ENCODE data around the gene PIAS2.

Gene PIAS2

DNA sequence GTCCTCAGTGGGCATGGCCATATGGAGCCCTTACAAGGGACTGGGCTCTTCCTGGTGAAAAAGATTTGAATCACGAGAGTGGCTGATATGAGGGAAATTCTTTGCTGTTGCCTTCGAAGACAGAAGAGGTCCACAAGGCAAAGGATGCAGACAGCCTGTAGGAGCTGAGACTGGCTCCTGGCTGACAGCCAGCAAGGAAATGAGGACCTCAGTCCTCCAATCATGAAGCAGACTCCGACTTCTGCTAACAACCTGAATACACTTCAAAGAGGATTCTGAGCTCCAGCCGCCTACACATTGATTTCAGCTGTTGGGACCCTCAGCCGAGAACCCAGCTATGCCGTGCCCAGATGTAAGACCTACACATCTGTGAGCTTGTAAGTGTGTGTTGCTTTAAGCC, 157.4 kb downstream of the PIAS2 start:
- DNase-seq (ENCODE audit: low spot score), result no peak

DNA sequence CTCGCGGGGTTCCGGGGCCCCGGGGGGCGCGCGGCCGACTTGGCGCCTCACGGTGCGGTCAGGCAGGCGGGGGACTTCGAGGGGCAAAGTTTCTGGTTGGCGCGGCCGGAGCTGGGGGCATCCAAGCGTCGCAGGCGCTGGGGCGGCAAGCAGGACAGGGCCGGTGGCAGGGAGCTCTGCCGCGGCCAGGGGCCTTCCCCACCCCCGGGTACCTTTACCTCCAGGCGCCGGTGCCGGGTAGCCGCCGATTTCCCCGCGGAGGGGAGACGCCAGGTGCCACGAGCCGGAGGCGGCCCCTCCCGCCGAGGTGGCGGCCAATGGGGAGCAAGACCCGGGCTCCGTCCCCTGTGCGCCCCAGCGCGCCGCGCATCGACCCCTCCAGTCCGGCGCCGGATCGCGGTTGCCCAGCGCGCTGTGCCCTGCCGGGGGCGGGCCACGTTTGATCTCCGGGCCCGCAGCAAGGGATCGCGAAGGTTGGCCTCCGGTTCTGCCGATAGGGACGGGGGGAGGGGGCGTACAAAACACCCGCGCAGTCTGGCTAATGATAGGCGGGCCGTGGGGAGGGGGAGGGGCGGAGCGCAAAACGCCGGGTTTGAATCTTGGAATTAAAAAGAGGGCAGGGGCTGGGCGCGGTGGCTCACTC, 160.6 kb downstream of the PIAS2 start, which contains the start of gene ST8SIA5:
ST8SIA5 (minus strand) TSS at position 495 of the 643 bp plus-strand sequence. CDS start 545 bp downstream, outside the sequence.
- no peak for DNase-seq (ENCODE audit: low spot score)

DNA sequence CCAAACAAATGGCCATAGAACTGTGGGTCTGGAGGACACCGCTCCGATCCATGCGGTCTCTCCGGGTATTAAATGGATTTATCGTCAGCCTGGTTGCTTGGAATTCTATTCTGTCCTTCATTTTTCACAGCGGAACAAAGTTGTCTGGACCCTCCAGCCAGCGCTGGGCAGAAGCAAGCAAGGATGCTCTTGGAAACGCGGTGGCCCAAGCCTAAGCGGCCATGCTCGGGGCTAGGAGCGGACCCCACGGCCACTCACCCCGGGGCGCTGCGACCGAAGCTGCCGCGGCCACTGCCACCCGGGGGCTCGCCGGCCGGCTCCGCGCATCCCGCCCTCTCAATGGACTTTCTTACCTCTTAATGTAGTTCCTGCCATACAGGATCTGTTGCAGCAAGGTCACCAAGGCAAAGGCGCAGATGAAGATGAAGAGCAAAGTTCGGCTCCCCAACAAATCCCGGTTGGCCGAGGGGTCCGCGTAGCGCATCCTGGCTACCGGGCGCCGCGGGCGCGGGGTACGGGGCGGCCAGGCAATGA, 161.2 kb downstream of the PIAS2 start:
- no peak for DNase-seq (ENCODE audit: low spot score)

DNA sequence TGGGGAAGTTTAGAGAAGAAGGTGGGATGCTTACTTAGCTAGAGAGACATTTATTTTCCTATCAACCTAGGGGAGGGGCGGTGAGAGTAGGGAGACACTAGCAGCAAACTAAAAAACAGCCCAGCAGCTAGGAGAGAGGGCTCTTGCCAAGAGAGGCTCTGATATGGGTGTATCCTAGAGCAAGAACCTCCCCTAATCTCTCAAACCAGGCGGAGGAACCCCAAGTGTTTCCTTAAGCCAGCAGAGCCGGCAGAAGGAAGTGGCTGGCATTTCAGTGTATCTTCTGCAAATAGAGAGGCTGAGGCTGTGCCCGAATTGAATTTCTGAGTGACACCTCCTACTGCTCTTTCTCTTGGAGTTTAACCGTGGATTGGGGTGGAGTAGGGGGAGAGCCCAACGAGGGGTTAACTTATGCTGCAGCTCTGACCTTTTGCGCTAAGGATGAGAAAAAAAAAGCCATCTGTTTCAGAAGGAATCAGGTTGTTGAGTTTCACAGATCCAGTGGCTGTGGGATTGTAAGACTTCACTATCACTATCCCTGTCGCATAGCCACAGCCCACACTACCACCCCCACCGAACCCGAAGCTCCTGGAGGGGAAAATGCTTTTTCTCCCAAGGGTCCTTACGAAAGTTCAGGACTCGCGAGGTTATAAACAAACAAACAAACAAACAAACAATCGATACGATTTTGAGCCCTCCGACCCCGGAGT, 161.8 kb downstream of the PIAS2 start:
- DNase-seq (ENCODE audit: low spot score), result no peak

DNA sequence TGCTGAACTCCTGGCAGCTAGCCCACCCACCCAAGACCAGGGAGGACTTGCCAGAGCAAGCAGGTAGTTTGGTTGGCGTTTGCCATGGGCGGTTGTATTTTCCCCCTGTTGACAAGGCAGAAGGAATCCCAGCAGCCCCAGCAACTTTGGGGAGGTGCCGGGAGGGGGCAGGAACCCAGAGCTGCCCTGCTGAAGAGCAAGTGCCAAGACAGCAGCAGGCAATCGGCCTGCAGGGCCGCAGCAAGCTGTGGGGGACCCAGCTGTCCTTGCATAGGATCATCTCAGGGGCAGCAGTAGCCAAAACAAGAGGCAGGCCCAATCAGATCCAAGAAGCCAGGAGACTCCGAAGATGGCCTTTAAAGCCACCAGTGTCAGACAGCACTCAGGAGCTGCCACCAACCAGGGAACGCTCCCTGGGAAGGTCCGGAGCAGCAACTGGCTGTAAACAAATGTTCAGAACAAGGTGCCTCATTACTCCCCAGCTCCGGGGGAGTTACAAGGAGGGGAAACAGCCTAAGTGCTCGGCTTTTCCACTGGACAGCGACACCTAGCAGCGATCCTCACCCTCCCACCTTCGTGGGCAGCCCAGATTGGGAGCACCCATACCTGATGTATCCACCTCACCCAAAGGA, 162.5 kb downstream of the PIAS2 start:
- no peak for DNase-seq (ENCODE audit: low spot score)

DNA sequence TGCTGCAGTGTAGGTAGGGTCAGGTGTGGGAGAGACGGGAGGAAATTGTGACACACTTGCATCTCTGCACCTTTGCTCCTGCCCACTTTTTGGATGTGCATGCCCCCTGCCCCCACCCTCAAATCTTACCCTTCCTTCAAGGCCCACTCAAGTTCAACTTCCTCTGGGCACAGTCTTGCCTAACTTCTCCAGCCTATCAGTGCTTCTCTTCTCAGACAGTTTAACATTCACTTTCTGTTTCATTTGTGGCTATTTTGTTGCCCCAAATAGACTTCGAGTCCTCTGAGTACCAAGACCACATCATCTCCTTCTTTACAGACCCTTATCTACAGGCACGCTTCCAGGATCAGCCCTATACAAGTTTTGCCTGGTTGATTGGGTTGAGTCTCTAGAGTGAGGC, 163.1 kb downstream of the PIAS2 start:
- no peak for DNase-seq (ENCODE audit: low spot score)
